Measurements from ENCODE around the gene ITPRIP.

ITPRIP gene

DNA sequence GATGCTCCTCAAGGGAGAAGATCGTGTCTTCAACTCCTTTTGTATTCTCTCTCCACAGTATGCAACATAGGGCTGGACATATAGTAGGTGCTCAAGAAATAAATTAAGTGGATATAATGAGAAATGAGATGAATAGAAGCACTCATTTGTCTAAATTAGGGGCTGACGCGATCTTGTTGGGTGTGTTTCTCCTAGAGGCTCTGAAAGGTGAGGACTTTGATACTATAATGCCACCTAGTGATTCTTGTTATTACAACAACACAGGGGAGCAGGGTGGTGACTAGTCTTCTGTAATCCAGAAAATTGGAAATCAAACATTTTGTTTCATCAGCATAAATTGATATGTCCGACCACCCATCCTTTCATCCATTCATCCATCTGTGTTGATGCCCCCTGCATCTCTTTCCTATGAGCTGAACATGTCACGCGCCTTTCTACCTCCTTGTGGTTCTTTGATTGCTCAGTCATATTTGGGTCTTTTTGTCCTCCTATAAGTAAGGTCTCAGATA is 11.9 kb upstream of the ITPRIP start:
- H3K27ac ChIP-seq: no peak overlapping the region
- ChIA-PET POLR2A (ENCODE audit: low non-redundant PET) (interaction anchor here (0.6 to 1.3 kb wide), 2 partner anchors 11 to 15 kb away, joined by 5 to 6 read pairs; partner anchors contain the start of gene ITPRIP), CTCF (interaction anchor here (0.7 to 5.6 kb wide), 12 partner anchors 12 to 1341 kb away, joined by 3 to 50 read pairs (median 4); partner anchors contain the start of gene ITPRIP)
- TF ChIP-seq, protein P1, sequence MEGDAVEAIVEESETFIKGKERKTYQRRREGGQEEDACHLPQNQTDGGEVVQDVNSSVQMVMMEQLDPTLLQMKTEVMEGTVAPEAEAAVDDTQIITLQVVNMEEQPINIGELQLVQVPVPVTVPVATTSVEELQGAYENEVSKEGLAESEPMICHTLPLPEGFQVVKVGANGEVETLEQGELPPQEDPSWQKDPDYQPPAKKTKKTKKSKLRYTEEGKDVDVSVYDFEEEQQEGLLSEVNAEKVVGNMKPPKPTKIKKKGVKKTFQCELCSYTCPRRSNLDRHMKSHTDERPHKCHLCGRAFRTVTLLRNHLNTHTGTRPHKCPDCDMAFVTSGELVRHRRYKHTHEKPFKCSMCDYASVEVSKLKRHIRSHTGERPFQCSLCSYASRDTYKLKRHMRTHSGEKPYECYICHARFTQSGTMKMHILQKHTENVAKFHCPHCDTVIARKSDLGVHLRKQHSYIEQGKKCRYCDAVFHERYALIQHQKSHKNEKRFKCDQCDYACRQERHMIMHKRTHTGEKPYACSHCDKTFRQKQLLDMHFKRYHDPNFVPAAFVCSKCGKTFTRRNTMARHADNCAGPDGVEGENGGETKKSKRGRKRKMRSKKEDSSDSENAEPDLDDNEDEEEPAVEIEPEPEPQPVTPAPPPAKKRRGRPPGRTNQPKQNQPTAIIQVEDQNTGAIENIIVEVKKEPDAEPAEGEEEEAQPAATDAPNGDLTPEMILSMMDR (conservative IDR thresholded peaks at IDR 0.05; ENCODE audit: low read depth): peak; percentile 77
- peak; percentile 80 for DNase-seq (ENCODE audit: low spot score)

DNA sequence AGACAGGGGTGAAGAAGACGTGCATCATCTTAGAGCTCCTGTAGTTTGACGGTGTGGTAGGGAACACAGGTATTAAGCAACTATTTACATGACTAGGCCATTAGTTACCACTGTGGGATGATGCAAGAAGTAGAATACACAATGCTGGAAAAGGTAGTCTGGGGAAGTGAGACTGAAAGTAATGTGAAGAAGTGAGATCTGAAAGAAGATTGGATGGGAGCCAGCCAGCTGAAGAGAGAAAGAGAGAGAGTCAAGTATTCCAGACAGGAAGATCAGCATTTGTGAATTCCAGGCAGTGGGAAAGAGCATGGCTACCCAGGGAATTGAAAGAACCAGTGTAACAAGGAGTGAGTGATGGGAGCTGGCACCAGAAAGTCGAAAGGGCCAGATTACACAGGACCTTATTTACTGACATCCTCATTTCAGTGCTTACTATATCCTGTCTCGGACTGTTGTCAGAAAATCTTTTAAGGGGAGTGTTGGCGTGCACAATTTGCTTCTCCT is 11.4 kb upstream of the ITPRIP start:
- POLR2A ChIA-PET (ENCODE audit: low non-redundant PET): interaction anchor here (1.3 kb wide), 1 partner anchor 11 kb away, joined by 5 read pairs; the partner anchor contains the start of gene ITPRIP
- CTCF ChIA-PET: interaction anchor here (0.6 to 5.6 kb wide), 12 partner anchors 11 to 1342 kb away, joined by 3 to 50 read pairs (median 4); partner anchors contain the start of gene ITPRIP
- TF ChIP-seq, protein P1 (conservative IDR thresholded peaks at IDR 0.05; ENCODE audit: low read depth): no peak
- DNase-seq (ENCODE audit: low spot score): peak; percentile 83
- H3K27ac ChIP-seq: no peak overlapping the region

DNA sequence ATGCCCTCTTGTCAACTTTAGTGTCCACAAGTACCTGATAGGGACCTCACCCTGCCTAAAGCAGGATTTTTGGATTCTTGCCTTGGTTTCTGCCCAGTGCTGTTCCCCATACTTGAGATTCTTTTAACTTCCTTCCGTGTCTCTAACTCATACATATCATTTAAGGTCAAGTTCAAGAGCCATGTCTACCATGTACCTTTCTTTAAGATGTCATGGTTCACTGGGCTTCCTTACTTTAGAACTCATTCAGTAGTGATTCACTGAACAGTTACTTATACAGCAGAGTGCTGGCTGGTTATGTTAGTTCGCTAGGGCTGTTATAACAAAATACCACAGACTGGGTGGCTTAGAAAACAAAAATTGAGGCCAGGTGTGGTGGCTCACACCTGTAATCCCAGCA is 10.3 kb upstream of the ITPRIP start:
- ChIA-PET CTCF (no interaction called here), POLR2A (ENCODE audit: low non-redundant PET) (no interaction called here)
- H3K27ac ChIP-seq: no peak overlapping the region
- TF ChIP-seq, protein P1 (conservative IDR thresholded peaks at IDR 0.05; ENCODE audit: low read depth): no peak
- no peak for DNase-seq (ENCODE audit: low spot score)

DNA sequence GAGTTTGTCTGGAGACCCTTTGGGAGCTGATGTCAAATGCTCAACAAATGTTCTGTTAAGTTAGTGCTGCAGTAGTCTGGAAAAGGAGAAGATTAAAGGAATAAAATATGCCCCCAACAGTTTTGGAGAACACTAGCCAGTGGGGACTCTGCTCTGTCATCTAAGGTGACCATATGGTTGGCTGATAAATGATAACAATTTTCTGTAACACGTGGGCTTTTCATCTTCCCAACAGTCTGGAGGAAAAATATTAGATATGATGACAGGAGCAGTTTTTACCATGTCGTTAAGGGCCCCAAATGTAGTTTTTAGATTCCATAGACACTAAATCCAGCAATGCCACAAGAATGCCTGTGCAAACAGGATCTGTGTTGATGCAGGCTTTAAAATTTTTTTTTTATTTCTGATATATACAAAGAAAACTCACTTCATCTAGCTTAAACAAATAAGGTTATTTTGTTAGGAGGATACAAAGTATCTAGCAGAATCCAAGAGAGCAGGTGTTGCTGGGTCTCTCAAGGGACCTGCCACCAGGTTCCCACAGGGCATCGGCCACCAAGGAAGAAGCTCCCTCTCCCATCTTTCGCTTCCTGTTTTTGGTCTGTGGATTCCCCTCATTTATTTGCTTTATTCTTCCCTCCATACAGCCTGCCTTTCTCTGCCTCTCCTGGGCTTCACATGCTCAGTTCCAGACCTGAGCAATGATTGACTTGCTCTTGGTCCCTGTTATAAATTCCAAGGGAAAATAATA is 9.2 kb upstream of the ITPRIP start:
- POLR2A ChIA-PET (ENCODE audit: low non-redundant PET): no interaction called here
- CTCF ChIA-PET: interaction anchor here (0.6 to 2.6 kb wide), 5 partner anchors 41 to 66 kb away, joined by 3 to 14 read pairs (median 4); no protein-coding TSS in a partner anchor

DNA sequence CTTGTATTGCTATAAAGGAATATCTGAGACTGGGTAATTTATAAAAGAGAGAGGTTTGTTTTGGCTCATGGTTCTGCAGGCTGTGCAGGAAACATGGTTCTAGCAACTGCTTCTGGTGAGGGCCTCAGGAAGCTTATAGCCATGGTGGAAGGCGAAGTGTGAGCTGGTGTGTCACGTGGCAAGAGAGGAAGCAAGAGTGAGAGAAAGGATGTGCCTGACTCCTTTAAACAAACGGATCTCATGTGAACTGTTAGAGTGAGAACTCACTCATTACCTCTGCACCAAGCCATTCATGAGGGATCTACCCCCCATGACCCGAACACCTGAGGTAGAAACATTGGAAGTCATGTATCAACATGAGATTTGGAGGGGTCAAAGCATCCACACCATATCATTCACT is 7.7 kb upstream of the ITPRIP start:
- CTCF ChIA-PET: interaction anchor here (0.6 to 2.6 kb wide), 5 partner anchors 41 to 75 kb away, joined by 3 to 14 read pairs (median 4); no protein-coding TSS in a partner anchor
- no peak for DNase-seq (ENCODE audit: low spot score)
- POLR2A ChIA-PET (ENCODE audit: low non-redundant PET): no interaction called here
- no peak overlapping the region for H3K27ac ChIP-seq
- TF ChIP-seq, protein P1 (conservative IDR thresholded peaks at IDR 0.05; ENCODE audit: low read depth): no peak

More for the DNA sequence above, 9.2 kb upstream of the ITPRIP start:
- TF ChIP-seq, protein P1 (conservative IDR thresholded peaks at IDR 0.05; ENCODE audit: low read depth): no peak
- no peak overlapping the region for H3K27ac ChIP-seq
- DNase-seq (ENCODE audit: low spot score): no peak

DNA sequence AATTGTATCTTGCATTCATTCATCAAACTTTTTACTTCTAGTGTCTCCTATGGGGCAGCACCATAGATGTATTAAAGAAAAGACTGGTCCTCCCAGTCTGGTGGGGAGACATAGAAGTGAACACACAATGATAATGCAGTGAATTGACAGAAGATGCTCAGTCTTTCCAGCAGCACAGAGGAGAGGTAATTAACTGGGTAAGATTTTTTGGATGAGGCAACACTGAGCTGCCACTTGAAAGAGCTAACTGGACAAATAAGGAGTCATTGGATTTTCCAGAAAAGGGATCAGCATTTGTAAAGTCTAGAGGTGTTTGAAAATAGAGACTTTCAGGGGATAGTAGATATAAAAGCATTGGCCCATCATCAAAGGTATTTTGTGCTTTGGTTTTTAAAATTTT is 7.2 kb upstream of the ITPRIP start:
- no peak for DNase-seq (ENCODE audit: low spot score)
- ChIA-PET CTCF (interaction anchor here (1.1 kb wide), 1 partner anchor 71 kb away, joined by 4 read pairs; no protein-coding TSS in a partner anchor), POLR2A (ENCODE audit: low non-redundant PET) (no interaction called here)
- H3K27ac ChIP-seq: no peak overlapping the region
- TF ChIP-seq, protein P1 (conservative IDR thresholded peaks at IDR 0.05; ENCODE audit: low read depth): no peak

Data from RWPE1 (cell line).